ENCODE results near the gene SLC1A2.

SLC1A2 gene

DNA sequence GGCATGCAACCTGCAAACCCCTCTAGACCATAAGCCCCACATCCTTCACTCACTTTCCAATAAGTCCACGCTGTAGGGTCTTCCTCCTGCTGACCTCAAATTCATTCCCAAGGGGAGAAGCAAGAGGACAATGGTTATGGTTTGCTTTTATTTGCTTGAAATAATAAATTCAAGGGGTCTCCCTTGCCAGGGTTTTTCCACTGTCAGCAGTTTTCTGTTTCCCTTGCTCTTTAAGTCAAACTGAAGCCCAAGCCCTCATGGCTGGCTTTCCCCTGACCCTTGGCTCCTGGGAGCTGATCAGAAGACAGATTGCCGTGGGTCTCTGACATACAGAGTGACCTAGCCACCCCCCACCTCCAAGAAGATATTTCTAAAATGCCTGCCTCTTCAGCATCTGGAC is 3.9 kb downstream of the SLC1A2 start:
- no peak for TF ChIP-seq ZNF565 (CRISPR knock-in tag; conservative IDR thresholded peaks at IDR 0.05; ENCODE audit: low read depth)
- TF ChIP-seq RARB (CRISPR knock-in tag; IDR thresholded peaks at IDR 0.05), result no peak
- no peak for TF ChIP-seq ZC3H10 (CRISPR knock-in tag; IDR thresholded peaks at IDR 0.05)
- TF ChIP-seq, protein P1, sequence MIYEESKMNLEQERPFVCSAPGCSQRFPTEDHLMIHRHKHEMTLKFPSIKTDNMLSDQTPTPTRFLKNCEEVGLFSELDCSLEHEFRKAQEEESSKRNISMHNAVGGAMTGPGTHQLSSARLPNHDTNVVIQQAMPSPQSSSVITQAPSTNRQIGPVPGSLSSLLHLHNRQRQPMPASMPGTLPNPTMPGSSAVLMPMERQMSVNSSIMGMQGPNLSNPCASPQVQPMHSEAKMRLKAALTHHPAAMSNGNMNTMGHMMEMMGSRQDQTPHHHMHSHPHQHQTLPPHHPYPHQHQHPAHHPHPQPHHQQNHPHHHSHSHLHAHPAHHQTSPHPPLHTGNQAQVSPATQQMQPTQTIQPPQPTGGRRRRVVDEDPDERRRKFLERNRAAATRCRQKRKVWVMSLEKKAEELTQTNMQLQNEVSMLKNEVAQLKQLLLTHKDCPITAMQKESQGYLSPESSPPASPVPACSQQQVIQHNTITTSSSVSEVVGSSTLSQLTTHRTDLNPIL (CRISPR knock-in tag; IDR thresholded peaks at IDR 0.05; ENCODE audit: low read depth), result no peak
- TF ChIP-seq, protein P2, sequence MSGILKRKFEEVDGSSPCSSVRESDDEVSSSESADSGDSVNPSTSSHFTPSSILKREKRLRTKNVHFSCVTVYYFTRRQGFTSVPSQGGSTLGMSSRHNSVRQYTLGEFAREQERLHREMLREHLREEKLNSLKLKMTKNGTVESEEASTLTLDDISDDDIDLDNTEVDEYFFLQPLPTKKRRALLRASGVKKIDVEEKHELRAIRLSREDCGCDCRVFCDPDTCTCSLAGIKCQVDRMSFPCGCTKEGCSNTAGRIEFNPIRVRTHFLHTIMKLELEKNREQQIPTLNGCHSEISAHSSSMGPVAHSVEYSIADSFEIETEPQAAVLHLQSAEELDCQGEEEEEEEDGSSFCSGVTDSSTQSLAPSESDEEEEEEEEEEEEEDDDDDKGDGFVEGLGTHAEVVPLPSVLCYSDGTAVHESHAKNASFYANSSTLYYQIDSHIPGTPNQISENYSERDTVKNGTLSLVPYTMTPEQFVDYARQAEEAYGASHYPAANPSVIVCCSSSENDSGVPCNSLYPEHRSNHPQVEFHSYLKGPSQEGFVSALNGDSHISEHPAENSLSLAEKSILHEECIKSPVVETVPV (CRISPR knock-in tag; IDR thresholded peaks at IDR 0.05), result no peak
- TF ChIP-seq, protein P3, sequence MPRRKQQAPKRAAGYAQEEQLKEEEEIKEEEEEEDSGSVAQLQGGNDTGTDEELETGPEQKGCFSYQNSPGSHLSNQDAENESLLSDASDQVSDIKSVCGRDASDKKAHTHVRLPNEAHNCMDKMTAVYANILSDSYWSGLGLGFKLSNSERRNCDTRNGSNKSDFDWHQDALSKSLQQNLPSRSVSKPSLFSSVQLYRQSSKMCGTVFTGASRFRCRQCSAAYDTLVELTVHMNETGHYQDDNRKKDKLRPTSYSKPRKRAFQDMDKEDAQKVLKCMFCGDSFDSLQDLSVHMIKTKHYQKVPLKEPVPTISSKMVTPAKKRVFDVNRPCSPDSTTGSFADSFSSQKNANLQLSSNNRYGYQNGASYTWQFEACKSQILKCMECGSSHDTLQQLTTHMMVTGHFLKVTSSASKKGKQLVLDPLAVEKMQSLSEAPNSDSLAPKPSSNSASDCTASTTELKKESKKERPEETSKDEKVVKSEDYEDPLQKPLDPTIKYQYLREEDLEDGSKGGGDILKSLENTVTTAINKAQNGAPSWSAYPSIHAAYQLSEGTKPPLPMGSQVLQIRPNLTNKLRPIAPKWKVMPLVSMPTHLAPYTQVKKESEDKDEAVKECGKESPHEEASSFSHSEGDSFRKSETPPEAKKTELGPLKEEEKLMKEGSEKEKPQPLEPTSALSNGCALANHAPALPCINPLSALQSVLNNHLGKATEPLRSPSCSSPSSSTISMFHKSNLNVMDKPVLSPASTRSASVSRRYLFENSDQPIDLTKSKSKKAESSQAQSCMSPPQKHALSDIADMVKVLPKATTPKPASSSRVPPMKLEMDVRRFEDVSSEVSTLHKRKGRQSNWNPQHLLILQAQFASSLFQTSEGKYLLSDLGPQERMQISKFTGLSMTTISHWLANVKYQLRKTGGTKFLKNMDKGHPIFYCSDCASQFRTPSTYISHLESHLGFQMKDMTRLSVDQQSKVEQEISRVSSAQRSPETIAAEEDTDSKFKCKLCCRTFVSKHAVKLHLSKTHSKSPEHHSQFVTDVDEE (CRISPR knock-in tag; IDR thresholded peaks at IDR 0.05), result no peak
- TF ChIP-seq, protein P4, sequence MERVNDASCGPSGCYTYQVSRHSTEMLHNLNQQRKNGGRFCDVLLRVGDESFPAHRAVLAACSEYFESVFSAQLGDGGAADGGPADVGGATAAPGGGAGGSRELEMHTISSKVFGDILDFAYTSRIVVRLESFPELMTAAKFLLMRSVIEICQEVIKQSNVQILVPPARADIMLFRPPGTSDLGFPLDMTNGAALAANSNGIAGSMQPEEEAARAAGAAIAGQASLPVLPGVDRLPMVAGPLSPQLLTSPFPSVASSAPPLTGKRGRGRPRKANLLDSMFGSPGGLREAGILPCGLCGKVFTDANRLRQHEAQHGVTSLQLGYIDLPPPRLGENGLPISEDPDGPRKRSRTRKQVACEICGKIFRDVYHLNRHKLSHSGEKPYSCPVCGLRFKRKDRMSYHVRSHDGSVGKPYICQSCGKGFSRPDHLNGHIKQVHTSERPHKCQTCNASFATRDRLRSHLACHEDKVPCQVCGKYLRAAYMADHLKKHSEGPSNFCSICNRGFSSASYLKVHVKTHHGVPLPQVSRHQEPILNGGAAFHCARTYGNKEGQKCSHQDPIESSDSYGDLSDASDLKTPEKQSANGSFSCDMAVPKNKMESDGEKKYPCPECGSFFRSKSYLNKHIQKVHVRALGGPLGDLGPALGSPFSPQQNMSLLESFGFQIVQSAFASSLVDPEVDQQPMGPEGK (CRISPR knock-in tag; IDR thresholded peaks at IDR 0.05; ENCODE audit: borderline replicate concordance), result no peak
- no peak for TF ChIP-seq PPARA (CRISPR knock-in tag; IDR thresholded peaks at IDR 0.05; ENCODE audit: borderline replicate concordance)
- TF ChIP-seq CSDC2 (CRISPR knock-in tag; IDR thresholded peaks at IDR 0.05), result no peak
- TF ChIP-seq ZNF70 (CRISPR knock-in tag; IDR thresholded peaks at IDR 0.05), result no peak
- TF ChIP-seq GLIS3 (CRISPR knock-in tag; IDR thresholded peaks at IDR 0.05), result no peak
- no peak for TF ChIP-seq ARNTL (CRISPR knock-in tag; IDR thresholded peaks at IDR 0.05; ENCODE audit: borderline replicate concordance, low read depth)
- TF ChIP-seq BACH2 (CRISPR knock-in tag; IDR thresholded peaks at IDR 0.05; ENCODE audit: borderline replicate concordance), result no peak
- ATAC-seq, result no peak

DNA sequence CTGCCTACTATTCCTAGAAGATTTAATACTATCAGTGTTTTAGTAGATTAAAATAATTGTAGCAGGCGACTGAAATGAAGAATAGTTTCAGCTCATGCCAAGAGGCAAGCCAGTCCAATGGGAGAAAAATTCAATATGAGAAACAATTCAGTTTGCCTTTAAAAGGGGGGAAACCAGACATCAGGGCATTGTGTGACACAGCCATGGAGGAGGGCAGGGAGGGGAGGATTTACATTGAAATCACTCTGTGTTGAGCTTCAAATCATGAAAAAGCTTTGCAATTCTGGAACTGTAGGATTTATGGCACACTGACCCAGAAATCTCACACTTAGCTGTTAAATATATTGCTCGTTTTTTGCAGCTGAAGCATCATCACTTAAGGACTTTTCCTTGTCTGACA is 4.6 kb downstream of the SLC1A2 start:
- no peak for TF ChIP-seq TOX (CRISPR knock-in tag; IDR thresholded peaks at IDR 0.05; ENCODE audit: borderline replicate concordance)
- no peak for TF ChIP-seq PPARA (CRISPR knock-in tag; IDR thresholded peaks at IDR 0.05; ENCODE audit: borderline replicate concordance)
- no peak for TF ChIP-seq ZFP30 (CRISPR knock-in tag; IDR thresholded peaks at IDR 0.05)
- no peak for TF ChIP-seq BACH2 (CRISPR knock-in tag; IDR thresholded peaks at IDR 0.05; ENCODE audit: borderline replicate concordance)
- TF ChIP-seq, protein P5, sequence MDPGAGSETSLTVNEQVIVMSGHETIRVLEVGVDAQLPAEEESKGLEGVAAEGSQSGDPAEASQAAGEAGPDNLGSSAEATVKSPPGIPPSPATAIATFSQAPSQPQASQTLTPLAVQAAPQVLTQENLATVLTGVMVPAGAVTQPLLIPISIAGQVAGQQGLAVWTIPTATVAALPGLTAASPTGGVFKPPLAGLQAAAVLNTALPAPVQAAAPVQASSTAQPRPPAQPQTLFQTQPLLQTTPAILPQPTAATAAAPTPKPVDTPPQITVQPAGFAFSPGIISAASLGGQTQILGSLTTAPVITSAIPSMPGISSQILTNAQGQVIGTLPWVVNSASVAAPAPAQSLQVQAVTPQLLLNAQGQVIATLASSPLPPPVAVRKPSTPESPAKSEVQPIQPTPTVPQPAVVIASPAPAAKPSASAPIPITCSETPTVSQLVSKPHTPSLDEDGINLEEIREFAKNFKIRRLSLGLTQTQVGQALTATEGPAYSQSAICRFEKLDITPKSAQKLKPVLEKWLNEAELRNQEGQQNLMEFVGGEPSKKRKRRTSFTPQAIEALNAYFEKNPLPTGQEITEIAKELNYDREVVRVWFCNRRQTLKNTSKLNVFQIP (CRISPR knock-in tag; IDR thresholded peaks at IDR 0.05; ENCODE audit: borderline replicate concordance, low read depth), result no peak
- TF ChIP-seq OSR1 (CRISPR knock-in tag; IDR thresholded peaks at IDR 0.05), result no peak
- no peak for TF ChIP-seq ZNF8 (CRISPR knock-in tag; IDR thresholded peaks at IDR 0.05)
- no peak for TF ChIP-seq ZNF70 (CRISPR knock-in tag; IDR thresholded peaks at IDR 0.05)
- TF ChIP-seq RARB (CRISPR knock-in tag; IDR thresholded peaks at IDR 0.05), result no peak
- TF ChIP-seq SNAI2 (CRISPR knock-in tag; IDR thresholded peaks at IDR 0.05), result no peak
- TF ChIP-seq ZFP3 (CRISPR knock-in tag; IDR thresholded peaks at IDR 0.05), result no peak
- TF ChIP-seq GLIS3 (CRISPR knock-in tag; IDR thresholded peaks at IDR 0.05), result no peak
- TF ChIP-seq CSDC2 (CRISPR knock-in tag; IDR thresholded peaks at IDR 0.05), result no peak
- no peak for ATAC-seq

DNA sequence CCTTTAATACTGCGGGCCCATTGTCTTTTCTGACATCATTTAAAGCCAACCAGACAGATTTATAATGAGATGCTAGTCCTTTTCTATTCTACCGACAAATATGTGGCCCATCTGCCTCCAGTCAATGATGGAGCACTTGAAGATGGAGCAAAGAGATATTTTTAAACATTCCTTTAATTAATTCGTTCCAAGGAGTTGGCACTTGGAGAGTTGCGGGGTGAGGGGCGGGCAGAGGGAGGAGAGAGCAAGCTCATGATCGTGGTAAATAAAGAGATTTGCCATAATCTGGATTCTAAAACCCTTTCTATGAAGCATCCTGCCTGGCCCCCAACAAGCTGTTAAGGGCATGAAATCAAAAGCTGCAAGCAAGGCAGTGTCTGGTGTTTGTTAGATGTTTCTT is 5.0 kb downstream of the SLC1A2 start:
- no peak for ATAC-seq
- TF ChIP-seq, protein P1 (CRISPR knock-in tag; IDR thresholded peaks at IDR 0.05; ENCODE audit: low read depth), result no peak
- TF ChIP-seq SNAI2 (CRISPR knock-in tag; IDR thresholded peaks at IDR 0.05) (no peak), ZFP3 (CRISPR knock-in tag; IDR thresholded peaks at IDR 0.05) (no peak), OSR1 (CRISPR knock-in tag; IDR thresholded peaks at IDR 0.05) (no peak), ZC3H10 (CRISPR knock-in tag; IDR thresholded peaks at IDR 0.05) (no peak), TOX (CRISPR knock-in tag; IDR thresholded peaks at IDR 0.05; ENCODE audit: borderline replicate concordance) (no peak), ESRRG (CRISPR knock-in tag; IDR thresholded peaks at IDR 0.05) (no peak), ZNF8 (CRISPR knock-in tag; IDR thresholded peaks at IDR 0.05) (no peak), RARB (CRISPR knock-in tag; IDR thresholded peaks at IDR 0.05) (no peak)
- TF ChIP-seq, protein P2 (CRISPR knock-in tag; IDR thresholded peaks at IDR 0.05), result no peak

Data from SK-N-SH treated with all-trans-retinoic acid at 6 μM for 48 hours (cell line).